GM21737 (cell line): ENCODE results near the gene MFAP3L.
"Not testable (repeated sequence)": the region's sequence is repeated elsewhere in the genome, so short reads cannot be mapped to it uniquely, and the experiment has no call there.

Source experiments
- ATAC-seq: cut with Tn5 transposase; IDR thresholded peaks from one replicate; pipeline ENCODE4 v1.9.1; 2021; ENCODE audit warnings: mild to moderate bottlenecking, moderate library complexity; ENCODE audit not compliant: unreplicated experiment

Gene MFAP3L

GRCh38 chr4:170026253-170027021 lies at the start of gene MFAP3L:
Gene MFAP3L, minus strand, starts transcription at chr4:170026395. Its CDS starts 20,518 bp downstream, at chr4:170005877.
- ATAC-seq, result peak; percentile 85

- no peak for ATAC-seq
Measured at GRCh38 chr4:170071196-170071595, 45.0 kb upstream of the MFAP3L start.

- ATAC-seq, result no peak
Measured at GRCh38 chr4:170068438-170069128, 42.4 kb upstream of the MFAP3L start.

- no peak for ATAC-seq
Measured at GRCh38 chr4:170059421-170059820, 33.2 kb upstream of the MFAP3L start.

GRCh38 chr4:170058826-170059225 lies 32.6 kb upstream of the MFAP3L start:
- no peak for ATAC-seq

- no peak for ATAC-seq
Measured at GRCh38 chr4:170057866-170058265, 31.7 kb upstream of the MFAP3L start.

- no peak for ATAC-seq
Measured at GRCh38 chr4:170052919-170053318, 26.7 kb upstream of the MFAP3L start.

GRCh38 chr4:170051402-170051801 lies 25.2 kb upstream of the MFAP3L start:
- ATAC-seq, result no peak

- ATAC-seq, result no peak
Measured at GRCh38 chr4:170049766-170050165, 23.6 kb upstream of the MFAP3L start.

- ATAC-seq, result no peak
Measured at GRCh38 chr4:170047771-170048354, 21.7 kb upstream of the MFAP3L start.

GRCh38 chr4:170046156-170046555 lies 20.0 kb upstream of the MFAP3L start:
- ATAC-seq, result not testable (repeated sequence)

GRCh38 chr4:170040031-170040680 lies 14.0 kb upstream of the MFAP3L start:
- no peak for ATAC-seq

- ATAC-seq, result no peak
Measured at GRCh38 chr4:170038769-170039168, 12.6 kb upstream of the MFAP3L start.

GRCh38 chr4:170038232-170038631 lies 12.0 kb upstream of the MFAP3L start:
- no peak for ATAC-seq

- ATAC-seq, result no peak
Measured at GRCh38 chr4:170037481-170037880, 11.3 kb upstream of the MFAP3L start.

- no peak for ATAC-seq
Measured at GRCh38 chr4:170035845-170036244, 9.7 kb upstream of the MFAP3L start.

- ATAC-seq, result no peak
Measured at GRCh38 chr4:170035231-170035630, 9.0 kb upstream of the MFAP3L start.

GRCh38 chr4:170033999-170034398 lies 7.8 kb upstream of the MFAP3L start:
- ATAC-seq, result no peak

- ATAC-seq, result no peak
Measured at GRCh38 chr4:170030121-170030520, 3.9 kb upstream of the MFAP3L start.

GRCh38 chr4:170027181-170027829 lies 1.1 kb upstream of the MFAP3L start:
- ATAC-seq, result peak; percentile 67
